ENCODE measurements around the gene MYORG. TPM values are rescaled to one million over a fixed set of nuclear protein-coding genes. Genes with fewer than 3 reads are reported as not detected.

MYORG gene
- total and polyA plus RNA-seq, 9 of the 15 experiments (the other 6 are each of a cell fraction or from before 2014, with no cell fraction given) = 0.06 to 0.82 (median 0.18) TPM

- no peak for TF ChIP-seq NFE2 (IDR thresholded peaks at IDR 0.05; ENCODE audit: low read depth)
- no peak for TF ChIP-seq TARDBP (IDR thresholded peaks at IDR 0.05)
Observed at GRCh38 chr9:34337403-34337802, 39.3 kb downstream of the MYORG start (continued).

- TF ChIP-seq SP1 (CRISPR knock-in tag; IDR thresholded peaks at IDR 0.05) (no peak), ARNT (IDR thresholded peaks at IDR 0.05) (no peak), ZBTB5 (IDR thresholded peaks at IDR 0.05) (no peak), KAT8 (IDR thresholded peaks at IDR 0.05; ENCODE audit: low read depth) (no peak), SRSF3 (IDR thresholded peaks at IDR 0.05; ENCODE audit: insufficient read depth, low read length) (no peak), KDM2B (CRISPR knock-in tag; IDR thresholded peaks at IDR 0.05) (no peak), NONO (IDR thresholded peaks at IDR 0.05; ENCODE audit: low read depth in 2 of 2, low read length in 1 of 2) (no peak), TCF3 (CRISPR knock-in tag; IDR thresholded peaks at IDR 0.05) (no peak), JUNB (CRISPR knock-in tag; conservative IDR thresholded peaks at IDR 0.05) (no peak), MIER1 (IDR thresholded peaks at IDR 0.05; ENCODE audit: low read depth) (no peak), SMAD2 (IDR thresholded peaks at IDR 0.05; ENCODE audit: low read depth, low read length) (no peak), ZNF668 (CRISPR knock-in tag; IDR thresholded peaks at IDR 0.05) (no peak), HNRNPK (IDR thresholded peaks at IDR 0.05; ENCODE audit: low read depth, low read length, poor library complexity, severe bottlenecking) (no peak)
- TF ChIP-seq, protein P1, sequence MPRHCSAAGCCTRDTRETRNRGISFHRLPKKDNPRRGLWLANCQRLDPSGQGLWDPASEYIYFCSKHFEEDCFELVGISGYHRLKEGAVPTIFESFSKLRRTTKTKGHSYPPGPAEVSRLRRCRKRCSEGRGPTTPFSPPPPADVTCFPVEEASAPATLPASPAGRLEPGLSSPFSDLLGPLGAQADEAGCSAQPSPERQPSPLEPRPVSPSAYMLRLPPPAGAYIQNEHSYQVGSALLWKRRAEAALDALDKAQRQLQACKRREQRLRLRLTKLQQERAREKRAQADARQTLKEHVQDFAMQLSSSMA (CRISPR knock-in tag; IDR thresholded peaks at IDR 0.05) = no peak
- TF ChIP-seq, protein P2, sequence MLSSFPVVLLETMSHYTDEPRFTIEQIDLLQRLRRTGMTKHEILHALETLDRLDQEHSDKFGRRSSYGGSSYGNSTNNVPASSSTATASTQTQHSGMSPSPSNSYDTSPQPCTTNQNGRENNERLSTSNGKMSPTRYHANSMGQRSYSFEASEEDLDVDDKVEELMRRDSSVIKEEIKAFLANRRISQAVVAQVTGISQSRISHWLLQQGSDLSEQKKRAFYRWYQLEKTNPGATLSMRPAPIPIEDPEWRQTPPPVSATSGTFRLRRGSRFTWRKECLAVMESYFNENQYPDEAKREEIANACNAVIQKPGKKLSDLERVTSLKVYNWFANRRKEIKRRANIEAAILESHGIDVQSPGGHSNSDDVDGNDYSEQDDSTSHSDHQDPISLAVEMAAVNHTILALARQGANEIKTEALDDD (IDR thresholded peaks at IDR 0.05) = no peak
- POLR2A ChIA-PET = interaction anchor here (0.6 kb wide), 1 partner anchor 1855 kb away, joined by 3 read pairs; no protein-coding TSS in a partner anchor
- no peaks in the 10 kb centered on the region for H4K20me1 ChIP-seq (replicated peaks; ENCODE audit: control insufficient read depth, insufficient read depth, low read length)
- no peak overlapping the region for H3K27ac ChIP-seq (ENCODE audit: extremely low read depth, low read depth, low read length)
- no peaks in the 10 kb centered on the region for H3K9me3 ChIP-seq (replicated peaks; ENCODE audit: control insufficient read depth, insufficient read depth, low read depth, low read length)
- no peak overlapping the region for H3K4me3 ChIP-seq
- no peak overlapping the region for H2AFZ ChIP-seq (ENCODE audit: low read depth, low read length)
- CTCF ChIA-PET (ENCODE audit: low intra/inter-chr PET ratio) = no interaction called here
- H3K4me1 ChIP-seq (replicated peaks in 1 of 2; ENCODE audit: control insufficient read depth in 2 of 2, insufficient read depth in 2 of 2, low read length in 2 of 2) = peaks cover 5 to 8% of the 10 kb centered on the region in 2 experiments; a peak in 3 of 5 replicates
- BruUV-seq (replicated peaks) = no TSS peak
- H3K9ac ChIP-seq (ENCODE audit: insufficient read depth in 1 of 2, low read depth in 2 of 2, low read length in 2 of 2) = no peak overlapping the region
- 46% methylated on average over 4 of the region's 4 CpGs for WGBS (ENCODE audit: insufficient coverage, low coverage, missing lambda C conversion rate)
- no peak for FAIRE-seq
- peaks cover 12% of the 10 kb centered on the region; the same call in 2 of the 3 replicates for H3K36me3 ChIP-seq (ENCODE audit: control insufficient read depth, insufficient read depth, low read length)
- ATAC-seq = no peak
- in situ Hi-C loops (cut with MboI) (no loop called here), intact Hi-C loops (cut with micrococcal nuclease) (no loop called here)
- H3K4me2 ChIP-seq (ENCODE audit: insufficient read depth, low read length) = no peak overlapping the region
- H3K27me3 ChIP-seq (ENCODE audit: control insufficient read depth in 2 of 2, insufficient read depth in 2 of 2, low read length in 2 of 2) = no peaks in the 10 kb centered on the region
- no peak for DNase-seq (ENCODE audit: extremely low read depth in 1 of 4, low spot score in 3 of 4)
- H3K9me1 ChIP-seq (ENCODE audit: control insufficient read depth, insufficient read depth, low read length) = no peaks in the 10 kb centered on the region
- peaks cover 1% of the 10 kb centered on the region for H3K79me2 ChIP-seq (ENCODE audit: control insufficient read depth, insufficient read depth, low read length)
Observed at GRCh38 chr9:34335376-34335775, 41.3 kb downstream of the MYORG start.

All from K562 (cell line).